GM21381 (cell line): Measurements from ENCODE around the gene FAM171A2.

Experiments
- ATAC-seq: cut with Tn5 transposase; IDR thresholded peaks from one replicate; pipeline ENCODE4 v1.9.1; 2021; ENCODE audit warnings: mild to moderate bottlenecking, moderate library complexity; ENCODE audit not compliant: unreplicated experiment

Gene FAM171A2

DNA sequence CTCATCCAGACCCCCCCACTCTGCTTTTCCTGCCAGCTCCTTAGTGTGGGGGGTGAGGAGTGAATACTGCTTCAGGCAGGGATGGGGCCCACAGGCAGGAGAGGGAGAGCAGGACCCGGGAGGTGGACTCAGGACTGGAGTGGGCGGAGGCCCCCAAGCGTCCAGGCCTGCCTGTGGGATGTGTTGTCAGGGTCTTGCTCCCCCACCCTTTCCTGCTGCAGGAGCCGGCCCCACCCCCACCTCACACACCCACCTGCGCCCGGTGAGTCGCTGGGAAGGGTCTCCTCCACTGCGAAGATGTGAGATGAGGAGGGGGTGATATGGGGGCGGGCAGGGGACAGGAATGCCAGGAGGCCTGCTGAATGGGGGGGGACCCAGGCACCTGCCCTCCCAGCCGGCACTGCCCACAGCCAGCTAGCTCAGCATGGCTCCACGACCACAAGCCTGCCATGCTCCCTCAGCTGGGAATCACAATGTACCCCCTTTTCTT is 1.1 kb downstream of the FAM171A2 start:
- ATAC-seq: no peak

DNA sequence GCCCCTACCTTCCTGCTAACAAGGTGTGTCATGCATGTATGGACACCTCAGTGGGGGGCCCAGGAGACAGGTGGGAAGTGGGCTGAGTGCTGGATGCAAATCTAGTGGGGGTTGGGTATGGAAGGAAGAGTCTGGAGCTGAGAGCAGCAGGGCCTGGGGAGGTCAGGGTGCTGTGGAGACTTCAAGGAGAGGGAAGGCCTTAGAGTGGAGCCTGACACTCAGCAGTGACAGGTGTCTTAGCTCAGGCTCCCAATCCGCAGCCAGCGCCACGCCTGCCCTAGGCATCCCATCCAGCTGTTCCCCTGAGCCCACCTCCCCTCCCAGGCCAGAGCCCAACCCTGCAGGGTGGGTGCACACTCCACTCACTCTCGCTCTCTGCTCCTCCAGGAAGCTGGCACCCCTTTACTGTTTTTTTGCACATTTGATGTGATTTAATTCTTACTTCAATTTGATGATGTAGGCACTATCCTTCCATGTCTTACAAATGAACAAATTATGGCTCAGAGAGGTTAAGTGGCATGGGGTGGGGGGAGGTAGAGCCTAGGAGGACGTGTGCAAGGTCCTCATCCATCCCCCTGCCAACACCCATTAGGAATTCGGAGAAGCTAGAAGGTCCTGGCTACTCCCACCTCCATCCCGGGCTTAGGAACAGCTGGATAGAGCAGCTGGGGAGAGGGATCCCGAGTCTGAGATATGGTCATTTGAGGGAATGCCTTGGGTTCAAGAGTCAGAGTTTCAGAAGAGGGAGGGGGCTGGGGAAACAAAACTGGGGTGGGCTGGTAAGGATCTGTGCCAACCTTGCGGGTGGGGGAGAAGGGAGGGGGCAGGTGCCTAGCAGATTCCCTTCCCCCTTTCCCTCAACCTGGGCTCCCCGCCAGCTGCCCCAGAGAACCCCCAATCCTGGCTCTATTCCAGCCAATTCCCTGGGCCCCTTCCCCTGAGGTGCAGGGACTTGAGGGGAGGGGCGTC is 2.1 kb downstream of the FAM171A2 start:
- ATAC-seq: no peak

DNA sequence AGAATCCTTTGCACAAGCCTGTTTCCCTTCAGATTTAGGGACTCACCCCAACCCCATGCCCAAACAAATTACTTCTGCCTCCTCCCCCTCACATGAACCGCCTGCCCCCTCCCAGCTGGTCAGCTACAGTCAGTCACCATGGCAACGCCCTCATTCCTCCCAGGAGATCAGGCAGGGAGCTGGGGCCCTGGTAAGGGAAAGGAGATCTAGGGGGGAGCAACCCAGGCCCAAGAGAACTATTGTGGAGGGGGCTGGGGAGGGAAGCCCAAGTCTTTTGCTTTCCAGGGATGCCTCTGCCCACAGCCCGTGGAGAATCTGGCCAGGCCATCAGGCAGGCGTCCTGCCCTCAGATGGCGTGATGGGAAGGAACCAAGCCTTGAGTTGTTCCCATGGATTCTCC is 2.8 kb downstream of the FAM171A2 start:
- ATAC-seq: no peak

GRCh38 chr17:44360144-44360533 is 3.5 kb downstream of the FAM171A2 start:
- ATAC-seq: no peak

DNA sequence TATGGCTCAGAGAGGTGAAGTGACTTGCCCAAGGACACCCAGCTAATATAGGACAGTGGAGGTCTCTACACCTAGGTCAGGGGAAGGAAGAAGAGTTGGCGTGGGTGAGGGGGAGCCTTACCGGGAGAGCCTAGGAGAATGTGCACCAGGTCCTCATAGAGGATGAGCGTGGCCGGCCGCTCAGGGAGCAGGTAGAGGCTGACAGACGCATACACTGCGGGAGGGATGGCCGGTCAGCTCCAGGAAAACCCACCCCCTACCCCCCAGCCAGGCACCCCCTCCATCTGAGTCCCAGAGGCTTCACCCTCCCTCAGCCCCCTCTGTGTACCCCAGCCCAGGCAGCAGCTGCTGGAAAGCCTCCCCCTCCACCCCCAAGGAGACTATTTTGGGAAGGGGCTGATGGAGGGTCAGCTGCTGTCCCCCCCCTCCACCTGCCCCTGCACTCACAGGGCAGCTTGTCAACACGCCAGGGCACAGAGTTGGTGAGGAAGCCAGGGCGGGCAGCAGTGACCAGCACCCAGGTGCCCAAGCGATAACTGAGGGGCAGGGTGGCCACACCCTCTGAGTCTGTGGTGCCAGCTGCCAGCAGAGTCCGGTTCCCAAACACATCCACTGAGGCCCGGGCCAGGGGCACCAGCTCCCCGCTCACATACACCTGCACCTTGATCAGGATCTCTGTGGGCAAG is 4.1 kb downstream of the FAM171A2 start:
- ATAC-seq: no peak

- no peak for ATAC-seq
Observed at GRCh38 chr17:44359006-44359405, 4.6 kb downstream of the FAM171A2 start.

GRCh38 chr17:44358066-44358465 is 5.6 kb downstream of the FAM171A2 start:
- ATAC-seq: no peak

DNA sequence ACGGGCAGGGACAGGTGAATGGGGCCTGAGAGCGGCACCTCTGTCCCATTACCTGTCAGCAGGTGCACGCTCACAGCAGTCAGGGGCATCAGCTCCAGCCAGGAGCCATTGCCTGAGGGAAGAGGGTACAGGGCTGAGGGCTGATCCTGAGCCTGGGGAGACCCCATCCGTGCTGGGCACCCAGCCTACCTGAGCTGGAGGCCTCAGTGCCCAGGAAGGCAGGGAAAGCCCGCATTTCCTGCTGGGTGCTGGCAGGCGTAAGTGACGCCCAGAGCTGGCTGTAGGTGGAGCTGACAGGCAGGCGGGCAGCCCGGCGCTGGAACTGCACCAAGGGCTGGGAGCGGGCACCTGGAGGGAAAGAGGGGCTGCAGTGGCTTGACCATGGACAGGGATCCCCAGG is 7.4 kb downstream of the FAM171A2 start:
- no peak for ATAC-seq

- ATAC-seq: no peak
Observed at GRCh38 chr17:44355642-44356099, 8.0 kb downstream of the FAM171A2 start.

DNA sequence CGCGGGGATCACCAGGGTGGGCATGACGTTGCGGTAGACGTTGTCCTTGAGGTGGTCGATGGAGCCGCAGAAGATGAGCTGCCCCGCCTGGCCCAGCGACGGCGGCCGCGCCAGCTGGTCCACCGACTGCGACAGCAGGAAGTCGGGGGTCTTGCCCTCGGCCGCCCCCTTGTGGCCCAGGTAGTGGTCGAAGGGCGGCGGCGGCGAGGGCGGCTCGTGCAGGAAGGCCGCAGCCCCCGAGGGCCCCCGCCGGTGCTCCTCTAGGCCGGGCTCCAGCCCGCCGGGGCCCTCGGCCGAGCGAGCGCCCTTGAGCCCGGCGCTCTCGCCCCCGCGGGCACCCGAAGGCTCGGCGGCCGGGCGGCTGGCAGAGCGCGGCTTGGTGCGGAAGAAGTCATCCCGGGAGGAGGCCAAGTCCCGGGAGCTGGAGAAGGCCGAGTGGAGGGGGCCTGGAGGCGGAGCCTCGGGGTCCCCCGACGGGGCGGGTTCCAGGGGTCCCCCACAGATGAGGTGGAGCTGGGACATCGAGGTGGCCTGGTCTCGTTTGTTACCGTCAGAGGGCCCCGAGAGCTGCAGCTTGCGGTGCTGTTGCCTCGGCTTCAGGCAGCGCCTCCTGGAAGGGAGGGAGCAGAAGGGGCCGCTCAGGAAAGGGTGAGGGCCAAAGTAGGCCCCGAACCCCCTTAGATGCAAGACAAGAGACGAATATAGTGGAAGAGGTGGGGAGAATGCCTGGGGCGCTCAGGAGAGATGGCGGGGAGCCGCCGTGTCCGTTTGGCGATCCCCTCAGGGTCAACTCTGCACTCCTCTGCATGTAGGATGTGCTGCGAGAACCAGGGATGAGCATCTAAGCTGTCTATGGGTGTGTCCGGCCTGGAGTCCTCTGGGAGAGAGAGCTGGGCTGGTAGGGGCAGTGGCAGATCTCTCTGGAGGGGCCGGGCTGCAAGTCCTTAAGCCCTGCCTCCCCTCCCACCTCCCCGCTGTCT is 8.8 kb downstream of the FAM171A2 start:
- ATAC-seq: no peak

GRCh38 chr17:44353672-44354331 is 9.9 kb downstream of the FAM171A2 start:
- ATAC-seq: no peak

DNA sequence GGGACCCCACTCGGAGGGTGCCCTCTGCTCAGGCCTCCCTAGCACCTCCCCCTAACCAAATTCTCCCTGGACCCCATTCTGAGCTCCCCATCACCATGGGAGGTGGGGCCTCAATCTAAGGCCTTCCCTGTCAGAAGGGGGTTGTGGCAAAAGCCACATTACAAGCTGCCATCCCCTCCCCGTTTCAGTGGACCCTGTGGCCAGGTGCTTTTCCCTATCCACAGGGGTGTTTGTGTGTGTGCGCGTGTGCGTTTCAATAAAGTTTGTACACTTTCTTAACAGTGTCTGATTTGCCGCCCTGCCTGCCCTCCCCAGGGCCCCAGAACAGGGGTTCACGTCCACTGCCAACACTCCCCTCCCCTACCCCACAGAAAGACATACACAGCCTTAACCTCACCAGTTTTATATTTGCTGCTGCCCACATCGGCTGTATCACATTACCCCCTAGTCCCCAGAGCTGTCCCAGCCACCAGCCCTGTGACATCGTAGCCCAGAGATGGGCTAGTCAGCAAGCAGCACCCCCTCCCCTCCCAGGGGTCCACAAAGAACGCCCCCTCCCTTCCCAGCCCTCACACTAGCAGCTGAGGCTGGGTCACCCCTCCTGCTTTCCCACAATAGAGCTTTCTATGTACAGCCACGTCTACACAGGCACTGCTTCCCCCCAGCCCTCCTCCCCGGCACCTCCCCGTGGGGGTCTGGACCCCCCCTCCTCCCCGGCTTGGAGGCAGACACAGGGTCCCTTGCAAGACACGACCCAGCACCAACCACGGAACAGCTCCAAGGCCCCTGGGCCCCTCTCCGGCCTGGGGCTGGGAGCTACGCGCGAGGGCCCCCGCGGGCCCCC is 10.6 kb downstream of the FAM171A2 start:
- no peak for ATAC-seq

DNA sequence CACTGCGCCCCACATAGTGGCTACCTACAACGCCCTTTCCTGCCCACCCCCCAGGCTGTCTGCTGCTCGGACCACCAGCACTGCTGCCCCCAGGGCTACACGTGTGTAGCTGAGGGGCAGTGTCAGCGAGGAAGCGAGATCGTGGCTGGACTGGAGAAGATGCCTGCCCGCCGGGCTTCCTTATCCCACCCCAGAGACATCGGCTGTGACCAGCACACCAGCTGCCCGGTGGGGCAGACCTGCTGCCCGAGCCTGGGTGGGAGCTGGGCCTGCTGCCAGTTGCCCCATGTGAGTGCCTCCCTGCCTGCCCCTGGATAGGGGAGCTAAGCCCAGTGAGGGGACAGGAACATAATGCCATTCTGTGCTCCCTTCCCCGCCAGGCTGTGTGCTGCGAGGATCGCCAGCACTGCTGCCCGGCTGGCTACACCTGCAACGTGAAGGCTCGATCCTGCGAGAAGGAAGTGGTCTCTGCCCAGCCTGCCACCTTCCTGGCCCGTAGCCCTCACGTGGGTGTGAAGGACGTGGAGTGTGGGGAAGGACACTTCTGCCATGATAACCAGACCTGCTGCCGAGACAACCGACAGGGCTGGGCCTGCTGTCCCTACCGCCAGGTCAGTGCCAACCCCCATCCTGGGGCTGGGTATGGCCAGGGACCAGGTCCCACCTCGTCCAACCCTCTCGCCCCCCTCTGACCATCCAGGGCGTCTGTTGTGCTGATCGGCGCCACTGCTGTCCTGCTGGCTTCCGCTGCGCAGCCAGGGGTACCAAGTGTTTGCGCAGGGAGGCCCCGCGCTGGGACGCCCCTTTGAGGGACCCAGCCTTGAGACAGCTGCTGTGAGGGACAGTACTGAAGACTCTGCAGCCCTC is 11.5 kb downstream of the FAM171A2 start:
- no peak for ATAC-seq

GRCh38 chr17:44351464-44351863 is 12.2 kb downstream of the FAM171A2 start:
- no peak for ATAC-seq

- ATAC-seq: no peak
Observed at GRCh38 chr17:44350733-44351226, 12.9 kb downstream of the FAM171A2 start.

GRCh38 chr17:44349553-44350070 is 14.0 kb downstream of the FAM171A2 start:
- no peak for ATAC-seq

- ATAC-seq: no peak
Observed at GRCh38 chr17:44348988-44349364, 14.7 kb downstream of the FAM171A2 start.
